ENCODE results near the gene UBN2. TPM values are rescaled to one million over a fixed set of nuclear protein-coding genes. Genes with fewer than 3 reads are reported as not detected.

Gene UBN2
- total RNA-seq, 2 experiments from 2014 or later = 11.3 to 13.3 TPM

DNA sequence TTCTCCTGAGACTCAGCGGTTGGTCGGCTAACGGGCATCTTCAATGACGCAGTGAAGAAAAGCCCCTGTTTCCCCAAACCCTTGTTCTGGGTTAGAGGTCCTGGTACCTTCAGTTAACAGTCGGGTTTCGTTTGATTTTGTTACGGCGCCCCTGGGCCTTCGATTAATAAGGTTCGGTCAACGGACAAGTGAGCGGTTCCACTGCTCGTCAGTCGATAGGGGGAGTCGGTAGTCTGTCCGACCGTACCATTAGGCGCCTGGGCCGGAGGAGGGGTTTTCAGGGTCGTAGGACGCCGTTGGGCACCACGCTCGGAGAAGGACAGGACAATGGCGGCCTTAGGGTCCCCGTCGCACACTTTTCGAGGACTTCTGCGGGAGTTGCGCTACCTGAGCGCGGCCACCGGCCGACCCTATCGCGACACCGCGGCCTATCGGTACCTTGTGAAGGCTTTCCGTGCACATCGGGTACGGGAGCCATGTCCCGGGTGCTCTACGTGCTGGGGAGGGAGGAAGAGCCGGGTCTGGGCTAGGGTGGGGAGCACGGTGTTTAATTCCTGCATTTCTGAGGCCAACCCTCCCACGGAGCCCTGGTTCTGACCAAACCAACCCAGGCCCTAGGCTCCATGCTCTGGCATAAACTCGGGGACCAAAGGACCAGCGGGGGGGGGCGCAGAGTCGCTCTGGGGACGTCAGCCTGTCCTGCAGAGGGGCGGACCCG is 110.2 kb downstream of the UBN2 start, which contains the start of gene FMC1:
Gene FMC1 (plus strand): TSS at position 280 of the 718 bp plus-strand sequence. CDS start 48 bp downstream, at position 328.
- intact Hi-C loops (cut with micrococcal nuclease) = loop anchor here (2.0 to 10.0 kb wide), 3 partner anchors 246 to 879 kb away; partner anchors contain the start of gene TRIM24
- H3K27me3 Mint-ChIP-seq = peaks cover 4% of the 10 kb centered on the region
- peak within 1 kb of the TSS; percentile 86 for H3K4me3 Mint-ChIP-seq
- H3K4me1 Mint-ChIP-seq (ENCODE audit: low read depth) = peaks cover 27% of the 10 kb centered on the region
- ChIA-PET CTCF (interaction anchor here (1.4 to 2.2 kb wide), 2 partner anchors 11 to 324 kb away, joined by 4 to 7 read pairs; no protein-coding TSS in a partner anchor), POLR2A (interaction anchor here (0.6 to 2.6 kb wide), 2 partner anchors 18 to 290 kb away, joined by 3 to 29 read pairs; partner anchors contain the start of gene LUC7L2)
- H3K9me3 Mint-ChIP-seq = peaks cover 15% of the 10 kb centered on the region
- peaks cover 10% of the 10 kb centered on the region for H3K36me3 Mint-ChIP-seq
- DNase-seq = peak; percentile 92
- peak within 1 kb of the TSS; percentile 99 for H3K27ac Mint-ChIP-seq

DNA sequence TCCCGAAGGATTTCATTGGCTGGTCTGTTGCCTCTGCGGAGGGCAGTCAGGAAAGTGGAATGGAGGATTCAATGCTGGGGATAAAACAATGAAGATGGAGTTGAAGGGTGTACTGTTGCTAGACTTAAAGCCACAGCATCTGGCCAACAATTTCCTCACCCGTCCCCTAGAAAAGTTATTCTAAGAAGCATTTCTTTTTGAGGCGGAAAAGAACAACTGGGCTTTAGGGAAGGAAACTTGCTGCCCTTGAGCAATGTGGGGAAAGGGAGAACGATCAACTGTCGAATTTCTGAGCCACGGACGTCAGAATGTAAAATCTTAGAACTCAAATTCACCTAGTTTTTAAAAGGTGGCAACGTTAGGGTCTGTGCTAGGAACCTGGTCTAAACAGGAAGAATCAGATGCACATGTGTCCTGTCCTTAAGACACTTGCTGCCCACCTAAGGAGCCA is 110.8 kb downstream of the UBN2 start:
- Mint-ChIP-seq H3K27me3 (peaks cover 4% of the 10 kb centered on the region), H3K27ac (peak overlapping the region; percentile 99), H3K9me3 (peaks cover 15% of the 10 kb centered on the region), H3K4me3 (peak overlapping the region; percentile 86), H3K36me3 (peaks cover 10% of the 10 kb centered on the region), H3K4me1 (ENCODE audit: low read depth) (peaks cover 27% of the 10 kb centered on the region)
- ChIA-PET POLR2A (interaction anchor here (1.0 to 3.4 kb wide), 3 partner anchors 12 to 18 kb away, joined by 3 to 13 read pairs (median 5); partner anchors contain the start of gene LUC7L2), CTCF (no interaction called here)
- no peak for DNase-seq
- intact Hi-C loops (cut with micrococcal nuclease) = loop anchor here (2.0 to 10.0 kb wide), 3 partner anchors 247 to 880 kb away; partner anchors contain the start of gene TRIM24

DNA sequence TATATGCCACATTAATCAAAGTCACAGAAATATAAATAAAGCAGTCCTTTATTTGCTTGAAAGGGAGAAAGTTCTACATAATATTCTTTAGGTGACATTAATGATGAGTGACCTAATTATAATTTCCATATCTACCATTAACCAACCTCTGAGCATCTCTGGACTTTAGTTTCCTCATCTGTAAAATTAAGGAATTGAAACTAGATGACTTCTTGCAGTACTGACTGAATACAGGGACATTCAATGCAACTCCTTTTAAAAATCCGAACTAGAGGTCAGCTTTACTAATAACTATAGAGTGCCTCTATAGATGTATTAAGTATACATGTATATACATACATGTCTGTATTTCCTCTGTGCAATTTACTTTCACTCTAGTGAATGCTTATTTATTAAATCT is 114.0 kb downstream of the UBN2 start:
- Mint-ChIP-seq H3K36me3 (peaks cover 12% of the 10 kb centered on the region), H3K27ac (no peak overlapping the region), H3K9me3 (peaks cover 5% of the 10 kb centered on the region), H3K4me3 (no peak overlapping the region), H3K27me3 (peaks cover 4% of the 10 kb centered on the region), H3K4me1 (ENCODE audit: low read depth) (peaks cover 22% of the 10 kb centered on the region)
- CTCF ChIA-PET = no interaction called here
- DNase-seq = no peak
- intact Hi-C loops (cut with micrococcal nuclease) = loop anchor here (10.0 kb wide), 1 partner anchor 460 kb away; no protein-coding TSS in a partner anchor
- POLR2A ChIA-PET = interaction anchor here (3.4 kb wide), 1 partner anchor 15 kb away, joined by 13 read pairs; the partner anchor contains the start of gene LUC7L2

DNA sequence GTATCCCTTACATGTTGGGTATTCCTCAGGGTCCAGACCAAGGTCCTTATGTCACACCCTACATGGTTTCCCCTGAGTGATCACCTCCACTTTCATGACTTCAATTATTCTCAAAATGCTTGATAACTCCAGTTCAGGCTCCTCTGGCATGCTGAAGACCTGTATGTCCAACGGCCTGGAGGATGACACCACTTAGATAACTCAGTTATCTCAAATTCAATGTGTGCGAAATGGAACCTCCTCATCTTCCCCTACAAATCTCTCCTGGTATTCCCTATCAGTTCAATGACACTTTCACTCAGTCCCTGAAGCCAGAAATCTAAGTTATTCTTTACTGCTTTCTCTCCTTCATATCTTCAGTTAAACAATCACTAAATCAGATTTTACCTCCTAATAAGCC is 120.0 kb downstream of the UBN2 start:
- no peak overlapping the region for H3K27ac Mint-ChIP-seq
- H3K36me3 Mint-ChIP-seq = peaks cover 10% of the 10 kb centered on the region
- ChIA-PET CTCF (no interaction called here), POLR2A (interaction anchor here (0.7 to 1.1 kb wide), 2 partner anchors 9 to 15 kb away, joined by 3 read pairs; partner anchors contain the start of gene LUC7L2)
- no peaks in the 10 kb centered on the region for H3K4me1 Mint-ChIP-seq (ENCODE audit: low read depth)
- intact Hi-C loops (cut with micrococcal nuclease) = loop anchor here (10.0 kb wide), 1 partner anchor 424 kb away; the partner anchor contains the start of gene HIPK2
- DNase-seq = no peak
- no peaks in the 10 kb centered on the region for H3K27me3 Mint-ChIP-seq
- H3K9me3 Mint-ChIP-seq = no peaks in the 10 kb centered on the region
- H3K4me3 Mint-ChIP-seq = no peak overlapping the region

DNA sequence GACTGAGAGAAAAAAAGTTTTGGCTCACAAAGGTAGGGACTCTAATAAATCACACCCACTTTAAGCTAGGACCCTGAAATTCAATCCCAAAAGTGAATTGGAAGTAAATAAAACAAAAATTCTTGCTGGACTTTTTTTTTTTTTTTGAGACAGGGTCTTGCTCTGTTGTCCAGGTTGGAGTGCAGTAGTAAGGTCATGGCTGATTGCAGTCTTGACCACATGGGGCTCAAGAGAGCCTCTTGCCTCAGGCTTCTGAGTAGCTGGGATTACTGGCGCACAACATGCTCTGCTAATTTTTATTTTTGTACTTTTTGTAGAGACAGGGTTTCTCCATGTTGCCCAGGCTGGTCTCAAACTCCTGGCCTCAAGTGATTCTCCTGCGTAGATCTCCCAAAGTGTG is 123.7 kb downstream of the UBN2 start:
- no peaks in the 10 kb centered on the region for H3K27me3 Mint-ChIP-seq
- CTCF ChIA-PET = interaction anchor here (1.2 kb wide), 1 partner anchor 14 kb away, joined by 5 read pairs; no protein-coding TSS in a partner anchor

DNA sequence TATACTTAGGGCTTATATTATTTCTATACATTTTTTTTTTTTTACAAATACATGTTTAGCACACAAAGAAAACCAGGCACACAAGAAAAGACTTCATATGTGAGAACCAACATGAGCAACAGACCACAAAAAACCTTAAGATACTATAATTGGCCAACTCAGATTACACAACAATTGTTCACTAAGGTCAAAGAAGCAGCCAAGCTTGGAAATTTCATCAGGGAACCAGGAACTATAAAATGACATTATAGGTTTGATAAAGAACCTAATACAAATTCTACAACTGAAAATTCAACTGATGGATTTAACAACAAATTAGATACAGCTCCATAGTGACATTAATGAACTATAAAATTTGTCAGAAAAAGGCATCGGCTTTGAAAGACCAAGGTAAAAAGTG is 124.3 kb downstream of the UBN2 start:
- peaks cover 12% of the 10 kb centered on the region for H3K4me1 Mint-ChIP-seq (ENCODE audit: low read depth)

More for the DNA sequence above, 123.7 kb downstream of the UBN2 start:
- POLR2A ChIA-PET = interaction anchor here (0.6 to 1.0 kb wide), 2 partner anchors 13 to 35 kb away, joined by 4 to 5 read pairs; no protein-coding TSS in a partner anchor
- intact Hi-C loops (cut with micrococcal nuclease) = loop anchor here (5.0 to 10.0 kb wide), 2 partner anchors 420 to 823 kb away; partner anchors contain the start of genes HIPK2 and KDM7A
- Mint-ChIP-seq H3K36me3 (peaks cover 13% of the 10 kb centered on the region), H3K4me1 (ENCODE audit: low read depth) (peaks cover 12% of the 10 kb centered on the region), H3K4me3 (no peak overlapping the region), H3K27ac (no peak overlapping the region), H3K9me3 (no peaks in the 10 kb centered on the region)
- DNase-seq = no peak

More for the DNA sequence above, 124.3 kb downstream of the UBN2 start:
- CTCF ChIA-PET = interaction anchor here (1.2 kb wide), 1 partner anchor 15 kb away, joined by 5 read pairs; no protein-coding TSS in a partner anchor
- Mint-ChIP-seq H3K27me3 (no peaks in the 10 kb centered on the region), H3K4me3 (no peak overlapping the region), H3K36me3 (peaks cover 15% of the 10 kb centered on the region), H3K27ac (no peak overlapping the region), H3K9me3 (no peaks in the 10 kb centered on the region)
- DNase-seq = no peak
- POLR2A ChIA-PET = interaction anchor here (0.7 kb wide), 1 partner anchor 12 kb away, joined by 3 read pairs; no protein-coding TSS in a partner anchor
- intact Hi-C loops (cut with micrococcal nuclease) = loop anchor here (5.0 to 10.0 kb wide), 2 partner anchors 419 to 822 kb away; partner anchors contain the start of genes HIPK2 and KDM7A

Other genes with a start within 250 kb of the UBN2 start
- gene KIAA1549, start 249.8 kb upstream of the UBN2 start, total RNA-seq = under 1 TPM; 0.85 to 0.95 TPM
- 10 to 100 TPM; 11.8 to 14.7 TPM for gene ZC3HAV1L, start 195.2 kb upstream of the UBN2 start, total RNA-seq
- gene ZC3HAV1, start 121.5 kb upstream of the UBN2 start, total RNA-seq = 10 to 100 TPM; 99.3 to 99.6 TPM
- 1 to 10 TPM; 4.4 to 5.0 TPM for gene FMC1, start 110.1 kb downstream of the UBN2 start, total RNA-seq
- gene LUC7L2, start 128.7 kb downstream of the UBN2 start, total RNA-seq = 100 to 1,000 TPM; 105 to 114 TPM